Endothelial cell of umbilical vein (primary cell): Measurements from ENCODE around the gene TOP1. TPM values are rescaled to one million over a fixed set of nuclear protein-coding genes. Genes with fewer than 3 reads are reported as not detected.

ENCODE experiments used
- BruUV-seq: library from RNA; stranded (reverse); fragments of 400-500 nt; replicated peaks from 2 replicates; lab custom pipeline; 2021; lab: Mats Ljungman, UMichigan
- CTCF ChIA-PET: fragments of 300-600, 350-600 bp; sonication (Branson Sonifier 250); formaldehyde crosslinking; loops from one replicate; lab custom pipeline; 2021; ENCODE audit warnings: antibody characterized with exemption, inconsistent platforms; lab: Charles Lee
- POLR2A ChIA-PET: fragments of 300-600, 350-600 bp; sonication (Branson Sonifier 250); formaldehyde crosslinking; loops from one replicate; lab custom pipeline; 2021; ENCODE audit warnings: antibody characterized with exemption, inconsistent platforms; lab: Charles Lee
- DNase-seq: peaks from one replicate; pipeline ENCODE4 v3.0.0-alpha.2; 2011; ENCODE audit warnings: low read depth, low spot score
- FAIRE-seq: peaks from 2 replicates; lab custom pipeline; 2011; peaks lifted over from hg19 to GRCh38; lab: Jason Lieb, UNC
- H2AFZ ChIP-seq: 2 replicates; pipeline ENCODE4 v1.6.0; 2012; ENCODE audit warnings: low read depth, low read length, control low read depth, inconsistent platforms
- H3K27ac ChIP-seq: 2 replicates; pipeline ENCODE4 v1.5.1; 2011; ENCODE audit warnings: low read depth, mild to moderate bottlenecking, control low read depth, low read length, moderate library complexity; ENCODE audit not compliant: insufficient read depth
- H3K27me3 ChIP-seq, 2 experiments: 2 replicates each; pipeline versions ENCODE4 v1.6.0 to v1.6.1; 2011; ENCODE audit warnings: low read length in 2 of 2, mixed read lengths in 1 of 2; ENCODE audit not compliant: control insufficient read depth in 2 of 2, insufficient read depth in 2 of 2
- H3K36me3 ChIP-seq, 2 experiments: 2 replicates in 1 of 2; 3 replicates in 1 of 2; pipeline ENCODE4 v1.5.1; 2011; ENCODE audit warnings: low read length in 2 of 2, mild to moderate bottlenecking in 1 of 2, moderate library complexity in 1 of 2; ENCODE audit not compliant: control insufficient read depth in 2 of 2, insufficient read depth in 2 of 2; ENCODE audit errors: extremely low read depth in 1 of 2
- H3K4me1 ChIP-seq: 3 replicates; pipeline ENCODE4 v1.5.1; 2011; ENCODE audit warnings: mild to moderate bottlenecking, low read length; ENCODE audit not compliant: control insufficient read depth, insufficient read depth; ENCODE audit errors: extremely low read depth
- H3K4me2 ChIP-seq: 2 replicates; pipeline ENCODE4 v1.6.1; 2011; ENCODE audit warnings: low read length, control low read depth, mixed read lengths; ENCODE audit not compliant: insufficient read depth
- H3K4me3 ChIP-seq, 3 experiments: fragments of 200-600 bp in 1 of 3; sonication (generic), shearing (Covaris generic) in 1 of 3; replicated peaks in 1 of 3; 2 replicates each; pipeline ENCODE4 v1.5.1; 2011 to 2016; ENCODE audit warnings: control low read depth in 3 of 3, low read length in 3 of 3, mild to moderate bottlenecking in 2 of 3, inconsistent platforms in 1 of 3, low read depth in 1 of 3, moderate library complexity in 1 of 3; ENCODE audit not compliant: insufficient read depth in 1 of 3
- H3K79me2 ChIP-seq: 2 replicates; pipeline ENCODE4 v1.6.0; 2012; ENCODE audit warnings: low read length, inconsistent platforms; ENCODE audit not compliant: control insufficient read depth, insufficient read depth
- H3K9ac ChIP-seq: replicated peaks from 2 replicates; pipeline ENCODE3; 2011; ENCODE audit warnings: low read length, control low read depth; ENCODE audit not compliant: insufficient read depth; ENCODE audit errors: extremely low read depth
- H3K9me1 ChIP-seq: replicated peaks from 3 replicates; pipeline ENCODE4 v1.6.0; 2011; ENCODE audit warnings: mild to moderate bottlenecking, low read length; ENCODE audit not compliant: control insufficient read depth, insufficient read depth; ENCODE audit errors: extremely low read depth
- H3K9me3 ChIP-seq: replicated peaks from 2 replicates; pipeline ENCODE4 v1.5.1; 2012; ENCODE audit warnings: low read length, inconsistent platforms; ENCODE audit not compliant: control insufficient read depth, insufficient read depth
- H4K20me1 ChIP-seq: replicated peaks from 2 replicates; pipeline ENCODE3; 2011; ENCODE audit warnings: mild to moderate bottlenecking, low read length; ENCODE audit not compliant: control insufficient read depth, insufficient read depth; ENCODE audit errors: extremely low read depth
- CTCF ChIP-seq, 2 donors: IDR thresholded peaks; 1 replicate in 1 of 2; 2 replicates in 1 of 2; pipeline ENCODE4 v1.5.1; 2011; ENCODE audit warnings: low read length in 2 of 2, mild to moderate bottlenecking in 2 of 2, moderate library complexity in 2 of 2, control low read depth in 1 of 2, inconsistent platforms in 1 of 2, low read depth in 1 of 2; ENCODE audit not compliant: insufficient read depth in 1 of 2; ENCODE audit errors: extremely low read depth in 1 of 2
- EZH2 ChIP-seq: IDR thresholded peaks from 2 replicates; pipeline ENCODE4 v1.6.1; 2012; ENCODE audit warnings: borderline replicate concordance, low read depth, mild to moderate bottlenecking, moderate library complexity, low read length, inconsistent platforms; ENCODE audit not compliant: severe bottlenecking
- FOS ChIP-seq: IDR thresholded peaks from 2 replicates; pipeline ENCODE4 v1.6.1; 2011; ENCODE audit warnings: mild to moderate bottlenecking, low read length, moderate library complexity, borderline replicate concordance; ENCODE audit not compliant: insufficient read depth
- GATA2 ChIP-seq: IDR thresholded peaks from 2 replicates; pipeline ENCODE4 v1.7.0; 2011; ENCODE audit warnings: low read depth, mild to moderate bottlenecking, moderate library complexity, mixed read lengths, low read length; ENCODE audit not compliant: insufficient read length, insufficient read depth
- JUN ChIP-seq: IDR thresholded peaks from 2 replicates; pipeline ENCODE4 v1.6.1; 2011; ENCODE audit warnings: borderline replicate concordance, low read depth; ENCODE audit not compliant: insufficient read length, insufficient read depth
- MAX ChIP-seq: IDR thresholded peaks from 2 replicates; pipeline ENCODE4 v1.6.1; 2011; ENCODE audit not compliant: insufficient read depth, insufficient read length
- MYC ChIP-seq: IDR thresholded peaks from one replicate; pipeline ENCODE4 v1.6.1; 2011; ENCODE audit warnings: mild to moderate bottlenecking, low read depth, low read length
- POLR2A ChIP-seq: IDR thresholded peaks from 2 replicates; pipeline ENCODE4 v1.6.1; 2012; ENCODE audit warnings: low read depth, mild to moderate bottlenecking, control low read depth, low read length
- POLR2AphosphoS5 ChIP-seq: IDR thresholded peaks from 2 replicates; pipeline ENCODE4 v1.6.1; 2012; ENCODE audit warnings: low read depth, mild to moderate bottlenecking, control low read depth, low read length, moderate library complexity; ENCODE audit not compliant: insufficient read depth
- dilution Hi-C: fragments of 300-500 bp; cut with MboI; formaldehyde crosslinking; loops from one replicate; pipeline ENCODE4 v1.15.0; 2019; ENCODE audit warnings: low sequenced_read_pairs; ENCODE audit not compliant: extremely low pct_ligation_motif_present
- intact Hi-C: fragments of 100-400 bp; cut with micrococcal nuclease; formaldehyde crosslinking; loops from one replicate; pipeline ENCODE4 v1.10.0; 2022
- polyA plus RNA-seq, 4 experiments: library from polyadenylated mRNA; depleted of rRNA in 3 of 4; stranded (reverse) in 3 of 4; unstranded in 1 of 4; fragments of >200 nt; gene quantifications; 2 replicates each; pipeline versions ENCODE4 v1.2.1 to v1.2.3, GENCODE V29; 2011 to 2012; ENCODE audit warnings: missing spikeins in 1 of 4
- total RNA-seq: library from RNA; stranded (reverse); gene quantifications from 2 replicates; pipeline ENCODE4 v1.2.3, GENCODE V29; 2021

TOP1 gene
- total and polyA plus RNA-seq, 2 donors (not counting 3 experiments of a cell fraction or from before 2014, with no cell fraction given), result 7.0 to 77.4 TPM

DNA sequence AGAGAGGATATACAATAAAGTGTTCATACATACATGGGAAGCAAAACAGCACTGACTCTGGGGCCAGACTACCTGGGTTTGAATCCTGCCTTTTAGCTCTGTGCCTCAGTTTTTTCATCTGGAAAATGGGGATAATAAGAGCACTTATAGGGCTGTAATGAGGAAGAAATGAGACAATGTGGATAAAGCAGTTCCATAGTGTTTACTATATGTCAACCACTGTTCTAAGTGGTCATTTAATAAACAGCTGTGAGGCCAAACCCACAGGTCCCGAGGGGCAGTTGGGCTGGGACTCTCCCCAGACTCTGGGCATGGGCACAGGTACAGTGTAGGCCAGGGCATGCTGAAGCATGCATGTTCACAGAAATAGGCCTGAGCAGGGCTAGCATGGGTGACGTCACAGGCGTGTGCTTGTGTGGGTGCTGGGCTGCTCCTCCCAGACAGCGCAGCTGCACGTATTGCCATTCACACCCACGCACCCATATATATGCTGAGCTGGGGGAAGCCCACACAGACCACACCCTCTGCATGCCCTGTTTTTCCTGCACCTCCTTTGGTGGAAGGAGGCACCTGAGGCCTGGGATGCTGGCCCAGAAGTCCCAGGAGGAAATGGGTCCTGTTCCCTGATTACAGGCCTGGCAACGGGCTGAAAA is 105.2 kb downstream of the TOP1 start:
- ChIA-PET CTCF (interaction anchor here (0.7 to 5.9 kb wide), 13 partner anchors 12 to 284 kb away, joined by 3 to 126 read pairs (median 12); partner anchors contain the start of gene LPIN3), POLR2A (interaction anchor here (0.5 kb wide), 1 partner anchor 133 kb away, joined by 4 read pairs; no protein-coding TSS in a partner anchor)
- Histone ChIP-seq H3K9me1 (no peaks in the 10 kb centered on the region), H4K20me1 (no peaks in the 10 kb centered on the region), H3K79me2 (peaks cover 13% of the 10 kb centered on the region), H2AFZ (no peak overlapping the region), H3K4me2 (no peak overlapping the region), H3K4me1 (peaks cover 7% of the 10 kb centered on the region), H3K9ac (no peak overlapping the region), H3K36me3 (no peaks in the 10 kb centered on the region), H3K4me3 (no peak overlapping the region), H3K27ac (no peak overlapping the region), H3K9me3 (no peaks in the 10 kb centered on the region), H3K27me3 (no peaks in the 10 kb centered on the region)
- no peak for DNase-seq
- BruUV-seq, result no TSS peak
- TF ChIP-seq POLR2A (no peak), POLR2AphosphoS5 (no peak), EZH2 (no peak), MYC (no peak), JUN (no peak), MAX (no peak), FOS (no peak), CTCF (IDR thresholded peaks at IDR 0.05; ENCODE audit: extremely low read depth in 1 of 2, insufficient read depth in 1 of 2, low read depth in 1 of 2, low read length in 2 of 2) (no peak), GATA2 (no peak)
- intact Hi-C loops (loop anchor here (2.0 kb wide), 1 partner anchor 39 kb away; no protein-coding TSS in a partner anchor), dilution Hi-C loops (no loop called here)
- no peak for FAIRE-seq
